ENCODE data around the gene EPHA4. TPM values are rescaled to one million over a fixed set of nuclear protein-coding genes. Genes with fewer than 3 reads are reported as not detected.

EPHA4 gene
- total RNA-seq (2014; rRNA removed; shearing (Covaris generic)) = 5.7 and 18.0 TPM in 2 replicates

DNA sequence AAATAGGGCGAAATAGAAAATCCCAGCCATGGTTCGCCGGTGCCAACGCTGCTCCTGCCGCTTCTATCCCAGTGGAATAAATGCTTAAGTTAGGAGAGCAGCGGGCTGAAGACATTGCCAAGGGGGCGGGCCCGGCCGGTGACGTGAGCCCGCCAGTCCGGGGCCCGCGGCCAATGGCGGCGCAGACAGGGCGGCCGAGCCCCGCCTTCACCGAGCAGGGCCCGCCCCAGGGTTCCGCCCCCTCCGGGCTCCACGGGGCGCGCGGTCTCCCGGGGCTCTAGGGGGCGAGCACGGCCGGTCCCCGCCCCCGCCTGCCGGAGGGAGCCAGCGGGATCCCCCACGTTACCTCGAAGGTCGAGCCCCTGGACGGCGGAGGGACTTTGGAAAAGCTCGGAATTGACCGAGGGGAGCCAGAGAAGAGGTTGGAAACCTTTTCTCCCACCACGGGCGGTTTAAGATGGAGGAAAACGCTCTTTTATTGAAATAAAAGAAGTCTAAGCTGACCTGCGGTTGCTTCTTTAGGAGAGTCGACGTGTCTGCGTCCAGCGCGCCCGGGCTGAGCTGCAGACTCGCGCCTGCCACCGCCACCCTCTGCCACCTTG, at the start of gene EPHA4:
Gene EPHA4, minus strand, starts transcription at position 86 of the 602 bp plus-strand sequence. Its CDS starts 56 bp downstream, at position 30.
- DNase-seq (ENCODE audit: low read depth) = peak; percentile 86

DNA sequence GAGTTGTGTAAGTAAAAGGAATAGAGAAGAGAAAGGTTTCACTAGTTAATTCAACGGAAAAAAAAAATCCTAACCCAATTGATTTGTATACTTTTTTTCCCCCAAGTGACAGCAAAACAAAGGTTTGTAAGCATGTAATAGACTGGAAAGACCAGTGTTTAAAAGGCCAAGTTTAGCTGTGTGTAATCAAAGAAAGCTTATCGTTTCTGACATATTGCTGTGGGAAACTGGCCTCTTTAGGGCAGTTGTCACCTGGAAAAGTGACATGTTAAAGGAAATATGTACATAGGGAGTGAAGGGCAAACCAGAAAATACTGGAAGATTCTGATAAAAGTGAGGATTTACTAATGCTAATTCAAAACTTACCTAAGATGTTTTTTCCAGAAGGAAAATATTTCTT, 45.9 kb upstream of the EPHA4 start:
- DNase-seq (ENCODE audit: low read depth) = no peak

DNA sequence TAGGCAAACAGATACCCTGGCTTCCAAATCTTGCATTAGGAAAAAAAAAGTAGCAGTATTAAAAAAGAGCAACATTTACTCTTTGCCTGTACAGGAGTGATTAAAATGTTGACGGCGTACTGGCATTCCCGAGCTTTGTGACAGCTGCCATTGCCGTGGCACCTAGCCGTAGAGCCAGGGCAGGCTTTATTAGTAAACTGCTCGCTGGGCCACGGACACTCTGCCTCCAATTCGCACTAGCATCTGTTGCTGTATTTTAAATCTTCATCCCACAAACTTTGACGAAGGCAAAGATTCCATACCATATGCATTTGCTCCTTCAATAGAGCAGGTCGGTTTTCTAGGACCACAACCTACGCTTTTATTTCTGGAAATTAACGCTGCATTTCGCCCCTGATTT, 44.5 kb upstream of the EPHA4 start:
- DNase-seq (ENCODE audit: low read depth) = no peak

DNA sequence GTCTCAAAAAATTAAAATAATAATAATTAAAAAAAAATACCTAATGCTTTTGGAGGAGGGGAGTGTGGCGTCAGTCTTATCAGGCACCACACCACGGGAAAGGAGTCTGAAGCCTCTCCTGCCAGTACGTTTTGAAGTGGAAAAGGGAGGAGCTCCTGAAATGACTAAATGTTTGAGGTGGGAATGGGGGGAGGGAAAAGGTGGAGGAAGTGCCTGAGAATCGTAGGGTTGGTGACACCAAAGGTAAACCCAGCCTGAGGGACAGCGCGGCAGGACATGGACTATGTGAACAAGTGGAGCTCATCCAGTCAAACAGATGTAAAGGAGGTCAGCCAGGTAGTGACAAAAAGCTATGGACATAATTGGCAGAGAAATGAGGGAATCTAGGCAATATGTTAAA, 42.2 kb upstream of the EPHA4 start:
- DNase-seq (ENCODE audit: low read depth) = no peak

DNA sequence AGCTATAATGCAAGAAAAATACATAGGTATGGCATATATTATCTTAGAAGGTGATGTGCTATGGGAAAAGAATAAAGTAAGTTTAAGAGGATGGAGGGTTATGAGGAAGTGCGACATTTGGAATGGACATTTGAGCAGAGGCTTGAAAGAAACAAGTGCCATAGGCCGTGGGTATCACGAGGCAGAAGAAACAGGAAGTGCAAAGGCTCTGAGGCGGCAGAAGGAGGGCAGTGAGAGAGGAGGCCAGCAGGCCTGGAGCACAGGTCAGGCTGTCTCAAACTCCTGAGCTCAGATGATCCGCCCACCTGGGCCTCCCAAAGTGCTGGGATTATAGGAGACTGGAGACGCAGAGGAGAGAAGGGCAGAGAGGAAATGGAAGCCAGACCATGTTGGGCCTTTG, 40.7 kb upstream of the EPHA4 start:
- DNase-seq (ENCODE audit: low read depth) = no peak

DNA sequence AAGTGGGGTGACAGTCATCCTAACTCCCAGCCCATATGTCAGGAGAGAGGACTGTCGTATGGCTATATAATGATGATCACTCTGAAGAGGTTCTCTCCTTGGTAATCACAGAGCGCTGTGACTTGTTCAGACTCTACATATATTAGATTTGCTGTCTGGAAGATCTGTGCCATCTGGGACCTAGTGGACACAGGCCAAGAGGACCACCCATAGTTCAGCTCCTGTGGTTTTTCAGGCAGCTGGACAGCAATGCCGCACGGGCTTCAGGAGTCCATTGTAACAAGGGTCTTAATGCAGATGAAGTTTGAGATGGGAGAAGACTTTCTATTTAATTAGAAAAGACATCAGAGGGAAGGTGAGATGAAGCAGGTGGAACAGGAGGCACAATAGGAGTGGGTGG, 40.1 kb upstream of the EPHA4 start:
- DNase-seq (ENCODE audit: low read depth) = no peak

DNA sequence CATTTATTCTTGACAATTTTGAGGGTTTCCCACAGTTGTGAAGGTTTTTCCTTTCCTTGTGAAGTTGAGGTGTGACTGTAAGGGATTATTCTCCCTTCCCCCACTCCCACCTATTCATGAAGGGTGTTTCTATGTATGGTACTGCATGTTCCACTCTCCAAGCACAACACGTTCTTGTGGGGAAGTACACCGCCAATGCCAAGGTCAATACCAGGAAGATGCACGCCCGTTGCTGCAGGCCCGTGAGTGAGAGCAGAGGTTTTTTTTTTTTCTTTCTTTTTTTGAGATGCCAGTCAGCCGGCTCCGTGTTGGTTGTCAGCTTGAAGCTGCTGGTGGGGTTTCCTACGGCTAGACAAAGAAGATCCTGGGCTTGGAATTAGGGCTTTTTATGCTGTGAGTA, 38.6 kb upstream of the EPHA4 start:
- no peak for DNase-seq (ENCODE audit: low read depth)

DNA sequence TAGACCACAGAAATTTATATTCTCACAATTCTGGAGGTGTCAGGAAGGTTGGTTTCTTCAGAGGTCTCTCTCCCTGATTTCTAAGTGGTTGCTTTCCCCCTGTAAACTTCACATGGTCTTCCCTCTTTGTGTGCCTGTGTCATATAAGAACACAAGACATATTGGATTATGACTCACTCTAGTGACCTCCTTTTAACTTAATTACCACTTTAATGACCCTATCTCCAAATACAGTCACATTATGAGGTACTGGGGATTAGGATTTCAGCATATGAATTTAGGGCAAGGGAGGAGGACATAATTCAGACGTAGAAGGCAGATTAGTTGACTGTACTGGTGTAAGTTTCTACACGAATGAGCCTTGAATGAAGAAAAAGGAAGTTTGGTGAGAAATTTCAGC, 38.2 kb upstream of the EPHA4 start:
- no peak for DNase-seq (ENCODE audit: low read depth)

DNA sequence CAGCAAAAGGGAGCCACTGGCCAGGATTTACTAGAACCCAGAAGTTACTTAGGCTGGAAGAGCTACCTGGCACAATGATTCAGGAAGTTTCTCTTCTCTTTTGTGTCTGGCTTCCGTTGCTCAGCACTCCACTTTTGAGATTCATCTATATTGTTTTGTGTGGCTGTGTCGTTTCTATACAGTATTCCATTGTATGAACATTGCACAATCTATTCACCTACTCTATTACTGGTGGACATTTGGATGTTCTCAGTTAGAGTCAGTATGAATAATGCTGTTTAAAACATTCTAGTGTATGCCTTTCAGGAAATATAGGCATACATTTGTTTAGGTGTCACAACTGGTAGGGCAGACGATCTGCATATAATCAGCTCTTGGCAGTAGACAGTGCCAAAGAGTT, 36.3 kb upstream of the EPHA4 start:
- DNase-seq (ENCODE audit: low read depth) = no peak

DNA sequence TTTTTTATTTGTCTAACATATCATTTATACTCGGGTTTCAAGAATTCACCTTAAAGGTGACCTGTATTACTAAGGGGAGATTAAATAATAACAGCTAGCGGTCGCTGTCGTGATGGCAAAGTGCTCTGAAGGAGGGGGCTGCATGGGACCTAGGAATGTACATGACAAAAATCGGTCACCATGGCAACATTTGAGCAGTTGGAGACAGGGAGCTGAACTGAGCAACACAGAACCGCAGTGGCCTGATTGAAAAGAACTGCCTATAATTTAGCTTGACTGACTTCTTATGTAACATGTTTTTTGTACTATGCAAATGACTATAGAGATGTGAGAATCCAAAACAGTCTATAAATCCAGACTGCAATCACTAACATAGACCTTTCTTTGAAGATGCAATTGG, 34.3 kb upstream of the EPHA4 start:
- no peak for DNase-seq (ENCODE audit: low read depth)

DNA sequence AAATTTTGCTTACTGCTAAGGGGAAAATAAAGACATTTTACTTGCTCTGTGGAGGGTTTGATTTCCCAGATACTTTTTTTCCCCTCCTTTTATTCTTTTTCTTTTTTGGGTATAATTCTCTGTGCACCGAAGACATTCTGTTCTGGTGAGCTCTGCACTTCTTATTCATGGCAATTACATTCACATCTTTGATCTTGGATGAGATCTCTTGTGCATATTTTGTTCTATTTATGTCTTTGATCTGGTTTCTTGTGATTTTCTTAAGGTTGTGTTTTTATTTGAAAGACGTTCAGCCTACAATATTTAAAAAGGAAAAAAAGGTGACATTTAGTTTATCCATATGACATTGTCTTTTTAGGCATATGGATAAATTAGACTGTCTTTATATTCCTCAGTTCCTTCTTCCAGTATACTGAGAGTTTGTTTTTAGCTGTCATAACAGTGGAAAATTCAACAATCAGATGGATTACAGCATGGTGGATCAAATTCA, 33.7 kb upstream of the EPHA4 start:
- DNase-seq (ENCODE audit: low read depth) = no peak

DNA sequence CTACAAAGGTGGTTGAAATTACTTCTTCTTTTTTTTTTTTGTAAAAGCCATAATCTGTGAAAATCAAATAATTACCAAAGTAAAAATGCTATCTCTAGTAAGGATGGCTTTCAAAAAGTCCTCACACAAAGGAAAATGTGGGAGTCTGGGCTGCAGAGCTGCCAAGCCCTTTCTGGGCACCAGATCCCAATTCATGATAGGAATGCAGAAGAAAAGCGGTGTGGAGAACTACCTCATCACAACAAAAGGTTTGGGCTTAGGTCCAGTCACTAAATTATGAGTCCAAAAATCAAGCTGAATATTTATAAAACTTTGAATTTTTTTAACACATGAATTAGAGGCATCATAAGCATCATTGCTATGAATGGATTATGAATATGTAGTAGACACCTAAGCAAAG, 30.8 kb upstream of the EPHA4 start:
- no peak for DNase-seq (ENCODE audit: low read depth)

DNA sequence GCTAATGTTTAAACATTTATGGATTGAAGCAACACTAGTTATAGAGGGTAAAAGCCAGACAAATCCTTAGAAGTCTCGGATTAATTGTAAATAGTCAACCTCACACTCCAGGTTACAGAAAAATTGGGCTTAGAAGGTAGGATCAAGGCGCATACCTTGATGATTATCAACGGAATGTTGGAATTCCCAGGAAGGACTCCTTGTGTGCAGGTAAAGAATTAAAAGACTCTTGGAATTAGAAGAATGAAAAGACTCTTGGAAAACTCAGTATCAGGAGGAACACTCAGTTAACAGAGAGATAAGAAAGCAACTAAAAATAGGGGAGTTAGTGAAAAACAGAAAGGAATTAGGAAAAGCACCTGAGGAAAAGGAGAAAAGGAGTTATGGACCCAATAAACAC, 29.3 kb upstream of the EPHA4 start:
- DNase-seq (ENCODE audit: low read depth) = no peak

DNA sequence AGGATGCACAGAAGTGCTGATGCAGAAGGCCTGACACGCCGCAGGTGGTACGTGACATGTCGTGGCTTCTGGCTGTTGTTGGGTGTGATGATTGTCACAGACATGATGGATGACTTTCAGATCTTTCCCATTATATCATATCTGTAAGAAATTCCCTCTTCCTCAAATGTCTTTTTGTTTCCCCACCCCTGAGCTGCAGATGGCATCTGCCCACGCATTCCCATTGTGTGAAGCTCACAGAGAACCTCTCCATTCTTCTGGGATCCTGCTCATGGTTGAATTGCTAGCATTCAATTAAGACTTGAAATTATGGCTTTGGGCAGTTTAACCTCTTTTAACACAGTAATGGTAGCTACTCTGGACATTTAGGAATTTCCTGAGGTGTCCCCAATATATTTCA, 28.3 kb upstream of the EPHA4 start:
- no peak for DNase-seq (ENCODE audit: low read depth)

DNA sequence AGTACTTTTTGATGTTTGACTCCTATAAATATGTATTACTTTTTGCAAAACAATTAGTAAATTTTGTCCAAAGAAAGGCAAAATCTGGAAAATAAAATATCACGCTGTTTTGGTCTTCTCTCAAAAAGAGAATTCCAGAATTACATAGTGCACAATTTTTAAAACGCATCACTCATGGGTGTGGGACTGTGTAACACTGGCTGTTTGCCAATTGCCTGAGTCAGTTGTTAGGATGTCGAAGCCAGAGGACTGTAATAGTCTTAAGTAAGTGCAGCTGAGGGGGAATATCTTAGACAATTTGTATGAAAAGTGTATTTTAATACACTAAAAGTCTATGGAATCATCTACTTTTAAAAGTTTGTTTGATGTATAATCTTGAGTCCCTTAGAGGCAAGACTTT, 24.1 kb upstream of the EPHA4 start:
- peak; percentile 50 for DNase-seq (ENCODE audit: low read depth)

DNA sequence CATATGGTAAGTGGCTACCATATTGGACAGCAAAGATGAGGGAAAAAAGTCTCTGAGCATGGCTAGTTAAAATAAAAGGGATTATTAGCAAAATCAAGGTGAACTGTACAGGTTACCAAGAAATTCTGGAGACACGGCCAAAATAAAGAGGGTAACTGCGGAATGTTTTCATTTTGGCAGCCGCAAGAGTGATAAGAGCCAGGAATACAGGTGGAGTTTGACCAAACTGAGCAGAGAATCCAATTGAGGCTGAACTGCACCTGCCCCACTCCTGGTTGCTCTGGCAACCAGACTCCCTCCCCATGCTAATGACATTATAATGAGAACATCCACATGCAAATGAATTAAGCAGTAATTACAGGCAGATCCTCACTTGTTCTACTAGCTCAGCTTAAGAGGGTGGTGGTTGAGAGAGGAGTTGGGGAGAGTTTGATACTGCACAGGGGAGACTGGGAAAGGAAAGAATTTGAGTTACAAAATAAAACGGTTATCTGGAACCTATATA, 18.8 kb upstream of the EPHA4 start:
- no peak for DNase-seq (ENCODE audit: low read depth)

DNA sequence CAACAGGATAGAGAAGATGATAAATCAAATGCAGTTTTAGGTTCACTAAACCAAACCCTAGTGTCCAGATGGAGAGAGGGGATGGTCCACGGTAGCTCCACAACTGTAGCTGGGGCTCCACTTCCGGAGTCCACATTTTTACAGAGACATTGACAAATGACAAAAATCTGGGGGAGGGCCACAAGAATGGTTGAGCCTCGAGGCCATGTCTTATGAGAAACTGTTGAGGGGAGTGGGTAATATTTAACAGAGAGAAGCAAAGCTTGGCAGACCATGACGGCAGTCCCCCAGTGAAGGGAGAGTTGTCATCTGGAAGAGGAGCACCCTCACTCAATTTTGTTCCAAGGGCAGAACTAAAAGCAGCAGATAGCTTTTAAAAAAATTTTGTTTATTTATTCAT, 17.6 kb upstream of the EPHA4 start:
- no peak for DNase-seq (ENCODE audit: low read depth)

DNA sequence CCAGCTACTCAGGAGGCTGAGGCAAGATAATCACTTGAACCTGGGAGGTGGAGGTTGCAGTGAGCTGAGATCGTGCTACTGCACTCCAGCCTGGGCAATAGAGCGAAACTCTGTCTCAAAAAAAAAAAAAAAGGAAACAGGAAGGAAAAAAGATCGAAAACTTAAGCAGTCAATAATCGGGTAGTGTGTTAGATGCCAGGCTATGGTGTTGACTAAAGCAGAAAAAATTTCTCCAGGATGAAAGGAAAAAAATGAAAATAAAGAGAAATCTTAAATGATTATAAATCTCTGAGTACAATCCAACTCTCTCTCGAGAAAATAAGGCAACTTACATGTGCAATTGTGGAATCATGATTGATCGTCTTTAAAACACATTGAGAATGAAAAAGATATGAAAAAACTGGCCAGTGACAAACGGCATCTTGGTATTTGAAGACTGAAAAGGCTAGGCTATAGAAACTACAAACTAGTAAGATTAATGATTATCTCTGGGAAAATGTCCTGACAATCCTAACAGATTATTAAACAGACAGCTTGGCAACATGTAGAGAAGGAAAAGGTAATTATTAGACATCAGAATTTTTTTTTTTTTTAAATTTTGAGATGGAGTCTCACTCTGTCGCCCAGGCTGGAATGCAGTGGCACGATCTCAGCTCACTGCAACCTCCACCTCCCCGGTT, 16.3 kb upstream of the EPHA4 start:
- DNase-seq (ENCODE audit: low read depth) = no peak

DNA sequence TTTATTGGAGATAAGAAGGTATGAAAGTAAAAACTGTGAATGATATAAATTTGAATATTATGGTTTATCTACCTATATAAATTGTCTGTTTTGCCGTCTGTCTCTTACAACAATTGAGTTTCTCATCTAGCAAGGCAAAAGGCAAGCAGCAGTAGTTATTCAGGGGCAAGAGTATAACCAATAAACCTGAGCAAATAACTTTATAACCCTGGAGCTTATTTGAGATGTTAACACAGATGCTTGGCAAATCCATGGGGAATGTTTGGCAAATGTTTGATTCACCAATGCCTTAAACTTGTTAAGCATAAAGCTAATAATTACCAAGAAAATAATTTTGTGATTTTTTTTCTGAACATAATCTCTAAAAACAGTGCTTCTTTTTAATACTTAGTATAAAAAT, 9.9 kb upstream of the EPHA4 start:
- no peak for DNase-seq (ENCODE audit: low read depth)

DNA sequence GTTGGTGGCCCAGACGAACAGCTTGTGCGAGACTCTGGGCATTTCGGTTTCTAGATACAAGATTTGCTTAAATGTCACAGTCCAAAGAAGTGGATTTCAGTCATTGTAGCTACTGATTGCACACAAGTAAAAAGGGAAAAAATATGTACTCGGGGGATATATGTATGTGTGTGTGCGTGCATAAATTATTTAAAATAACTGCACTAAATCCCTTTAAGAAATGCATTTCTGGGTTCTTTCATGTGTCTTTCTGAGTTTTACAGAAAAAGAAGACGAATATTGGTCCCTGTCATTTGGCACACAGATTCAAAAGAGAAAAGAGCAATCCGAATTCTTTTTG, 2.1 kb upstream of the EPHA4 start:
- no peak for DNase-seq (ENCODE audit: low read depth)

DNA sequence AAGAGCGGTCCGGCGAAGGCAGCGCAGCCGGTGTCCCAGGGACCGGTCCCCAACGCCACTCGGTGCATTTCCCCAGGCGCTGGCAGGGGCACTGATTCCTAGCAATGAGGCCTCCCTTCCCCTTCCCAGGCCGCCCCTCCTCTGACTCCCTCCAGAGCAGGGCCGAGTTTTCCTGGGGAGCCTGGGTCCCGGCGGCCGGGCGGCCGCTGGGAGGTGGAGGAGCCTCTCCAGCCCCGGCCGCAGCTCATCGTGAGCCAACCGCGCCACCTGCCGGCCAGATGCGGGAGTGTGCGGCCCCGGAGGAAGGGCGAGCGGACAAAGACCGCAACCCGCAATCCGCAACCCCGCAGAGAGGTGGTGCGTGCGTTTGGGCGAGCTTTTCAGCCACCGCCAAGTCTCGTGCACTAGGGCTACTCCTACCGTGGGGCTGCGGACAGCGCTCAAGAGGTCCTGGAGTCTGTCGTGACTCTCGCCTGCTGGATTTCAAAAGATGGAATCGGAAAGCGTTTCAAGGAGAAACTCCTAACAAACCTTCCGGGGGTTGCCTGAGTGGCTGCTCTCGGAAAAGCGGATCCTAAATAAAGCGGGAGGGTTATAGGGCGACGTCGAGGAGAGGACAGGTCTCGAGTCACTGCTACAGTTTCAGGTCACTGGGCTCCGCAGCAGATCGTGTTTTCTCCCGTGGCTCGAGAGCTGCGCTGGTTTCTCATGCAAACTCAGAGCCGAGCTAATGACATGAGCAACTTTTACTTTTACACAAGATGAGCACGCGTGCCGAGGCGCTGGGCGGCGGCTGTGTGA, 1.5 kb upstream of the EPHA4 start:
- DNase-seq (ENCODE audit: low read depth) = peak; percentile 82

DNA sequence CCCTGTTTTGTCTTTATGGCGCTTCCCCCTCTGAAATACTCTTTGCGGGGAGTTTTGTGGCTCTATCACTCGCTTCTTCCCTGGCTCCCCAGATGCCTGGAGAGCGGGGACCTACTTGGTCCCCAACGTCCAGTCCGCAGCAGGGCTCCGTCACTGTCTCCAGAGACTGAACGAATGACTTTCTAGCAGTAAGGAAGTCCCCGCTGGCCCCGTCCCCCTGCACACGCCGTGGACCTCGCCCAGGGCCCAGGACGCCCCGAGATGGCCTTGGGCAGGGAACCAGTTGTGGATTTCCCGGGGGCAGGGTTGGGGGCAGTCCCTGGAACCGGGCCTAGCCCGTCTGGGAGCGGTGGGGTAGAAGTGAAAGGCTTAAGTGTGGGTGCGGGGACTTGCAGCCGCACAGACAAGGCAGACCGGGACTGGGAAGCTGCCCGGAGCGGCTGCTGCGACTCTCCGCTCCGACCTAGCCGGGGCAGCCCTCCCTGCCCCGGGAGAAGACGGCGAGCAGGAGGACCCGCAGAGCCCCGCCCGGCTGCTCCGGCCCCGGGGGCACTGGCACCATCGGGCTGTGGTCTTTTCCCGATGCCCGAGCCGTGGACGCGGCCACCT, 821 bp upstream of the EPHA4 start:
- DNase-seq (ENCODE audit: low read depth) = peak; percentile 57
